Fibroblast of upper back skin (primary cell): ENCODE data around the gene POLR2J.
"Not testable (repeated sequence)": the region's sequence is repeated elsewhere in the genome, so short reads cannot be mapped to it uniquely, and the experiment has no call there.

Source experiments
- DNase-seq: peaks from one replicate; pipeline ENCODE4 v3.0.0-alpha.2; 2013

The POLR2J gene

GRCh38 chr7:102494473-102495149, 15.9 kb upstream of the POLR2J start:
- not testable (repeated sequence) for DNase-seq

GRCh38 chr7:102494026-102494425, 15.3 kb upstream of the POLR2J start:
- not testable (repeated sequence) for DNase-seq

GRCh38 chr7:102493220-102493935, 14.7 kb upstream of the POLR2J start:
- DNase-seq = not testable (repeated sequence)

- not testable (repeated sequence) for DNase-seq
Observed at GRCh38 chr7:102490529-102491075, 11.9 kb upstream of the POLR2J start.

GRCh38 chr7:102484317-102484716, 5.6 kb upstream of the POLR2J start:
- not testable (repeated sequence) for DNase-seq

- not testable (repeated sequence) for DNase-seq
Observed at GRCh38 chr7:102481962-102482361, 3.2 kb upstream of the POLR2J start.

DNA sequence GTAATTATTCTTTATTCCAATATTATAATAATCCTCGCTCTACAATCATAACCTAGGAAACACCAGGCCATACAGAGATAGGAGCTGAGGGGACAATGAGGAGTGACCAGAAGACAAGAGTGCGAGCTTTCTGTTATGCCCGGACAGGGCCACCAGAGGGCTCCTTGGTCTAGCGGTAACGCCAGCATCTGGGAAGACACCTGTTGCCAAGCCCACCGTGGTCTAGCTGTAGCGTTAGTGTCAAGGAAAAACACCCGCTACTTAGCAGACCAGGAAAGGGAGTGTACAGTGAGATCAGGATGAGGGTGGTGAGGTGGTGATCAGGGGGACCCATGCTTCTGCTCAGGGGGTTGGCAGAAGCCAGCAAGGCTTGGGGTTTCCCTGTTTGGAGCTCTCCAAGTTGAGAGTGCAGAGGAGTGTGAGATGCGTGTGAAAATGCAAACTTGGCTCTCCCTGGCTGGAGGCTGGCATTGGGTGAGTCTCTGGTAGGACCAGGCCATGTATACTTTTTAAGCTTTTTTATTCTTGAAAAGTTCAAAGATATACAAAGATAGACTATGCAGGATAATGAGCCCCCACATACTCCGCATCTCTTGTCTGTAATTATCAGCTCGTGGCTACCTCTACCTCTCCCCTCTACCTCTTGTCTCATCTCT, 1.4 kb upstream of the POLR2J start:
- DNase-seq = not testable (repeated sequence)

GRCh38 chr7:102479209-102479584, 475 bp upstream of the POLR2J start:
- DNase-seq = not testable (repeated sequence)

- DNase-seq = not testable (repeated sequence)
Observed at GRCh38 chr7:102474736-102475435, 3.8 kb downstream of the POLR2J start.

DNA sequence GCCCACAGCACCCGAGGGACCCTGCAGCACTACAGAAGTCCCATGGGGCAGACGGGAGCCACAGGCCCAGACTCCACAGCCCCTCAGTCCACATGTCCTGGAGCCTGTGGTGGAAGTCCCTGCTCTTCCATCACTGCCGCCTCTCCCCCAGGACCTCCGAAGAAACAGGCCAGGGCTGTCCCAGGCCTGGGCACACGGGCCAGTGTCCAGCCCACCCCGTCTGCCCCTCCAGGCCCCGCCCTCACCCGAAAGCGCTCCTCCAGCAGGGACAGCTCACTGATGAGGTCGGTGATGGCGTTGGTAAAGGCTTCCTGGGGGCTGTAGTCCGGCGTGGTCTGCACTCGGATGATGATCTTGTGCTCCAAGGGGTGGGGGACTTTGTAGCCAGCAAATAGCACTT, 4.6 kb downstream of the POLR2J start:
- not testable (repeated sequence) for DNase-seq

- DNase-seq = no peak
Observed at GRCh38 chr7:102473271-102473991, 5.3 kb downstream of the POLR2J start.

DNA sequence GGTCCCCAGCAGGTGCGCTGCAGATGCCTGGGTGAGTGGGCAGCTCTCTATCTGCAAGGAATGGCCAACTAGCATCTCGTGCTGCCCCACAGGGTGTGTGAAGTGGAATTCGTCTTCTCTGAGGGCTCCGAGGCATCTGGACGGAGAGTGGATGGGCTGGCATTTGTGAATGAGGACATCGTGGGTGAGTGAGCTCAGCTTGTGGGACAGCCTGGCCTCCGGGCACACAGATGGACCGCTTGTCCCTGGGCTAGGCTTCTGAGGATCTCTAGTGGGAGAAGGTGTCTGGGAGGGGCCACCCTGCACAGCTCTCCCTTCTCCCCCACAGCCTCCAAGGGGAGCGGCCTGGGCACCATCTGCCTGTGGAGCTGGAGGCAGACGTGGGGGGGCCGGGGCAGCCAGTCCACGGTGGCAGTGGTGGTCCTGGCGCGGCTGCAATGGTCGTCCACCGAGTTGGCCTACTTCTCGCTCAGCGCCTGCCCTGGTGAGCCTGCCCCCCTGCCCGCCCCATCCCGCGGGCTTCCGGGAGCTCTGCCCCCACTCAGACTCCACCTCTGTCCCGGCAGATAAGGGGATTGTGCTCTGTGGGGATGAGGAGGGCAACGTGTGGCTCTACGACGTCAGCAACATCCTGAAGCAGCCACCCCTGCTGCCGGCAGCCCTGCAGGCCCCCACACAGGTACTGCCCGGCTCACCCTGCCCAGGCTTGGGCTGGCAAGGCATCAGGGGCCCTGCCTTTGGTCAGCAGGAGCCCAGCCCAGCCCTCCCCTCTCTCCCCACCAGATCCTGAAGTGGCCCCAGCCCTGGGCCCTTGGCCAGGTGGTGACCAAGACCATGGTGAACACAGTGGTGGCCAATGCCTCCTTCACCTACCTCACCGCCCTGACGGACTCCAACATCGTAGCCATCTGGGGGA, 6.3 kb downstream of the POLR2J start:
- DNase-seq = no peak

DNA sequence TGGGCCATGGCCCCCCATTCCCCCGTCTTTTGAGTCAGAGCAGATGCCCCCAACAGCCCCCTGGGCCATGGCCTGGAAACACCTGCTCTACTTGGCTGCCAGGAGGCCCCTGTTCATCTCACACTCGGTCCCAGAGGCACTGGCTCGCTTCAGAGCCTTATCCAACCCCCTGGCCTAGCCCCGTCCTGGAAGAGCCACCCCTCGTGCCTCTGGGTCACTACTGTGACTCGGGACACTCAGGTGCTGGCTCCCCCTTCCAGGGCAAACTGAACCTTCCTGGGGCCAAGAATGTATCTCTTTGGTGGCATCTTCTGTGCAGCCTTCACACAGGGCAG, 7.0 kb downstream of the POLR2J start:
- no peak for DNase-seq

GRCh38 chr7:102469972-102470825, 8.5 kb downstream of the POLR2J start:
- DNase-seq = no peak

DNA sequence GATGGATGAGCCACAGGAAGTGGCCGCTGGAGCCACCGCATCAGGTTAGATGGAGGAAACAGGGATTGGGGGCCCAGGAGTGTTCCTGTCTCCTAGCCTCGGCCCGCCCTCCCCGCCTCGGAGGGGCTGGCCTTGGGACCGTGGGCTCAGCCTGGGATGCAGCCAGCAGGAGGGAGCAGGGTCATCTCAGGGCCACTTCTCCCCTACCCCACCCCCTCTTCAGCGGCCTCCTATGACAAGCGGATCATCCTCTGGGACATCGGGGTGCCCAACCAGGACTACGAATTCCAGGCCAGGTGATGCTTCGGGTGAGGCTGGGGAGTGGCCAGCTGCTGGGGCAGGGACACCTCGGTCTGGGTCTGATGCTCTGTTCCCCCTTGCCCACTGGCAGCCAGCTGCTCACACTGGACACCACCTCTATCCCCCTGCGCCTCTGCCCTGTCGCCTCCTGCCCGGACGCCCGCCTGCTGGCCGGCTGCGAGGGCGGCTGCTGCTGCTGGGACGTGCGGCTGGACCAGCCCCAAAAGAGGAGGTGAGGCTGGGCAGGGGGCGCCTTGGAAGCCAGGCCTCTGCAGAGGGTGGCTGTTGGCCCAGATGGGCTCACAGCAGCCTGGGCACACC, 9.3 kb downstream of the POLR2J start:
- no peak for DNase-seq

GRCh38 chr7:102468478-102469350, 10.0 kb downstream of the POLR2J start:
- no peak for DNase-seq

GRCh38 chr7:102467581-102468477, 10.9 kb downstream of the POLR2J start:
- DNase-seq = no peak

DNA sequence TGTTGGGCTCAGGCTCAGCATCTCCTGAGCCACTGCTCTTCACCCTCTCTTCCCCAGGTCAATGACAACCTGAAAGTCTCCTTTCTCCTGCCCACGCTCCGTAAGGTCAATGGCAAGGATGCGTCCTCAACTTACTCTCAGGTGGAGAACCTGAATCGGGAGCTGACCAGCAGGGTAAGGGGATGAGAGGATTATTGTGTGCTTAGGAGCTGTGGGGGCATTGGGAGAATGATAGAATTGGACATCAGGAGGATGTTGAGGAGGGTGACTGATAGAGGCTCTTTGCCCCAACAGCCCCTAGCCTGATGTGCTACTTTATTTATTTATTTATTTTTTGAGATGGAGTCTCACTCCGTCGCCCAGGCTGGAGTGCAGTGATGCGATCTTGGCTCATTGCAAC, 12.6 kb downstream of the POLR2J start:
- DNase-seq = no peak
